HG03108 (cell line): Measurements from ENCODE around the gene MRPS22.

Source experiments
- ATAC-seq: cut with Tn5 transposase; IDR thresholded peaks from one replicate; pipeline ENCODE4 v1.9.1; 2021; ENCODE audit warnings: moderate library complexity; ENCODE audit not compliant: unreplicated experiment

The MRPS22 gene

GRCh38 chr3:139311557-139311956, 32.3 kb upstream of the MRPS22 start:
- ATAC-seq = no peak

GRCh38 chr3:139312416-139312815, 31.4 kb upstream of the MRPS22 start:
- ATAC-seq = no peak

- ATAC-seq = no peak
Measured at GRCh38 chr3:139312959-139313358, 30.9 kb upstream of the MRPS22 start.

GRCh38 chr3:139313921-139314320, 29.9 kb upstream of the MRPS22 start:
- no peak for ATAC-seq

- ATAC-seq = no peak
Measured at GRCh38 chr3:139317215-139317614, 26.6 kb upstream of the MRPS22 start.

- no peak for ATAC-seq
Measured at GRCh38 chr3:139317660-139318430, 26.0 kb upstream of the MRPS22 start.

GRCh38 chr3:139318431-139318816, 25.4 kb upstream of the MRPS22 start:
- no peak for ATAC-seq

- no peak for ATAC-seq
Measured at GRCh38 chr3:139318826-139319225, 25.0 kb upstream of the MRPS22 start.

GRCh38 chr3:139319428-139320402, 24.1 kb upstream of the MRPS22 start:
- no peak for ATAC-seq

GRCh38 chr3:139320551-139321309, 23.1 kb upstream of the MRPS22 start:
- ATAC-seq = no peak

GRCh38 chr3:139322346-139322745, 21.5 kb upstream of the MRPS22 start:
- ATAC-seq = no peak

- ATAC-seq = no peak
Measured at GRCh38 chr3:139323146-139323545, 20.7 kb upstream of the MRPS22 start.

GRCh38 chr3:139324456-139324855, 19.4 kb upstream of the MRPS22 start:
- no peak for ATAC-seq

GRCh38 chr3:139325551-139325950, 18.3 kb upstream of the MRPS22 start:
- ATAC-seq = no peak

- ATAC-seq = no peak
Measured at GRCh38 chr3:139326131-139326530, 17.7 kb upstream of the MRPS22 start.

- no peak for ATAC-seq
Measured at GRCh38 chr3:139326707-139327106, 17.1 kb upstream of the MRPS22 start.

- no peak for ATAC-seq
Measured at GRCh38 chr3:139327231-139327630, 16.6 kb upstream of the MRPS22 start.

GRCh38 chr3:139327861-139328260, 16.0 kb upstream of the MRPS22 start:
- ATAC-seq = no peak

- no peak for ATAC-seq
Measured at GRCh38 chr3:139328356-139328755, 15.5 kb upstream of the MRPS22 start.

- peak; percentile 97 for ATAC-seq
Measured at GRCh38 chr3:139329364-139329850, 14.4 kb upstream of the MRPS22 start.

- ATAC-seq = no peak
Measured at GRCh38 chr3:139332092-139332491, 11.7 kb upstream of the MRPS22 start.
